HG03439 (cell line): ENCODE results near the gene ENAH.

Experiments
- ATAC-seq: cut with Tn5 transposase; IDR thresholded peaks from one replicate; pipeline ENCODE4 v1.9.1; 2021; ENCODE audit warnings: mild to moderate bottlenecking, moderate library complexity; ENCODE audit not compliant: unreplicated experiment

Gene ENAH

GRCh38 chr1:225572422-225572821 is 80.5 kb downstream of the ENAH start:
- no peak for ATAC-seq

GRCh38 chr1:225567789-225568188 is 85.1 kb downstream of the ENAH start:
- ATAC-seq, result no peak

GRCh38 chr1:225565847-225566246 is 87.1 kb downstream of the ENAH start:
- ATAC-seq, result no peak

- ATAC-seq, result no peak
These were observed 91.2 kb downstream of the ENAH start for GRCh38 chr1:225561675-225562074.

DNA sequence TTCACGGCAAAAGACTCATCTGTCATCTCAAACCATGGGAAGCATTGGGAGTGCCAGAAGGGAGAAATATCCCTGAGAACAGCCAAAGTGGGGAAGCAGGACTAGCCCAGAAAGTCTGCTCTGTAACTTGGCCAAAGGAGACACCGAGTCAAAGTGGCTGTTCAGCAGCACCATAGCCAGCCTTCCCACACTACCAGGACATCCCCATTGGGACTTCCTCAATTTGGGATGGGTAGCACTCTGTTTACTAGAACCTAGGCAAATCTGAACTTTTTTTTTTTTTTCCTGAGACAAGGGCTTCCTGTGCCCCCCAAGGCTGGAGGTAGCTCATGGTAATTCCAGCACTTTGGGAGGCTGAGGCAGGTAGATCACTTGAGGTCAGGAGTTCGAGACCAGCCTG is 93.0 kb downstream of the ENAH start:
- no peak for ATAC-seq

- no peak for ATAC-seq
These were observed 93.6 kb downstream of the ENAH start for GRCh38 chr1:225559326-225559725.

GRCh38 chr1:225556694-225557093 is 96.2 kb downstream of the ENAH start:
- ATAC-seq, result no peak

GRCh38 chr1:225555821-225556220 is 97.1 kb downstream of the ENAH start:
- ATAC-seq, result no peak

DNA sequence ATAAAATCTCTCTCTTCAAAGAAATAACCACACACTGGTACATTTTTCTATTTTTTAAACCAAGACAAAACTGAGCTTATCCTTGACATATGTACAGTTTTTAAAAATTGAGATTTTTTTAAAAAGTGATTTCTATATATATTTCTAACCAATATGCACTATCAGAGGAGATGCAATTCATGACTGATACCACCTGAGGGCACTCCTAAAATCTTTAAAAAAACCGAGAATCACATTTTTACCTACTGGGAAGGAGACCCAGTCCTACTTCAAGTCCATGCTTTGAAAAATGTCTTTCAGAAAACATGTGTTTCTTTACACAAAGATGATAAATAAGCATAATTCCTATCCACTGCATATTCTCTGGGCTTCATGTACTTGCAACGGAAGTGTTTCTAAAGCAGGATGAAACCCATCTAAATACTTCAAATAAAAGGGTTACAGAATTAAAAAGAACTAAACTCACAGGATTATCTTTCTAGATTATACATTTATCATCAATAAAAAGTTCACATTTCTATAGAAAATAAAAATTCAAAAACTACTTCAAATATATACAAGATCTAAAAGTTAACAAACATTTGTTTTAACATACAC is 98.6 kb downstream of the ENAH start:
- ATAC-seq, result no peak

- ATAC-seq, result no peak
These were observed 103.1 kb downstream of the ENAH start for GRCh38 chr1:225549821-225550220.

DNA sequence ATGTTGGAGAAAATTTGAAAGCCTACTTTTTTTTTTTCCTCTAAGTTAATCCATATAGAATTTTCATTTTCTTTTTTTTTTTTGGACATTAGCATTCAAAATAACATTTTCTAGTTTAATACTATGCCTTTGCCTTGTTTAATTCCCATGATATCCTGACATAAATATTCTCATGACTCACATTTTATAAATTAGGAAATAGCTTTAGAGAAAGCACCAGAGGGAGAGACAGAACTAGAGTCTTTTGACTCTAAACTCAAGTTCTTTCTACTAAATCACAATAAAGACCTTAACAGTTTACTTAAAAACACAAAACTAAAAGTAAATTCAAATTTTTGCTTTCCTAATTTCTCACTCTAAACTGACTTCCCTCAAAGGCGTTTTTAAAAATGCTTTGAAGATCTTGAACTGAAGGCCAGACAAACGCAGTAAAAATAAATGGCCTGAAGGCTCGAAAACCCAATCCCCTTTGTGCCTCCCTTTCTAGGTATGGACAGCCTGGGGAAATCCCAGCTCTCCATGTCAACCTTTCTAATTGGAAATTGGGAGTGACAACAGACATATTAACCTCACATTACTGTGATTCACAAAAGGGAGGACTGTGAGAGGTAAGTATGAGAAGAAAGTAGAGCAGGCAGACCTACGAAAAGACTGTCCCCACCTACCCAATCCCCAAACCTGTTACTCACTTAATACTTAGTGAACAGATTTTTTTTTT is 104.6 kb downstream of the ENAH start:
- ATAC-seq, result no peak

DNA sequence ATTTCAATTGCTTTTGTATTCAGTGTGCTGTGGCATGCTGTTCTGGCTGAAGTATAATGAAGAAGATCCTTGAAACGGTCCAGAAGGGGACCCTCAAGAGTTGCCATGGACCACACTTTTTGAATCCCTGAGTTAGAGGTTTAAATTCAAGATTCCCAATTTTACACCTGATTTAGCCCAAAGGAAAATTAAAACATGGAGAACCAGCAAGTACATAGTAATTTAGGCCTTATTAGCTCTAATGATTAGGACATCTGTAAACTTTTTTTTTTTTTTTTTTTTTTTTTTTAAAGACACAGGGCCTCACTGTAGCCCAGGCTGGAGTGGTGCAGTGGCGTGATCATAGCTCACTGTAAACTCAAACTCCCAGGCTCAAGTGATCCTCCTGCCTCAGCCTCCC is 107.3 kb downstream of the ENAH start:
- ATAC-seq, result no peak

- ATAC-seq, result no peak
These were observed 108.0 kb downstream of the ENAH start for GRCh38 chr1:225544924-225545323.

DNA sequence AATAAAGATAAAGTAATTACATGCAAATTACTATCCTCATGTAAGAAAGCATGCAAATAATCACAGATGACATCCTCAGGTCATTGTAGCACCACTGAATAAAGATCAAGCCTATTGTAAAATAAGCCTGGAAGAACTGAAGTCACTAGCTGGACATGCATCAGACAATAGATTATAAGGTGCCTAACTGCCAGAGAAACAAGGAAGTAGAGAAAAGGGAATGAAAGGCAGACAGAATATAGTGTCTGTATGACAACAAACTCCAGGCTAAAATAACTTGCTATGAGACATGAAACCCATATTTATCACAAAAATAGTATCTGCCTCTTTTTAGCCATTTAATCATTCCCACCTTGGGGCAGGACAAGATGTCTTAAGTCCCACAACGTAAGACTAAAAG is 108.7 kb downstream of the ENAH start:
- no peak for ATAC-seq

- ATAC-seq, result no peak
These were observed 109.6 kb downstream of the ENAH start for GRCh38 chr1:225543350-225543749.

DNA sequence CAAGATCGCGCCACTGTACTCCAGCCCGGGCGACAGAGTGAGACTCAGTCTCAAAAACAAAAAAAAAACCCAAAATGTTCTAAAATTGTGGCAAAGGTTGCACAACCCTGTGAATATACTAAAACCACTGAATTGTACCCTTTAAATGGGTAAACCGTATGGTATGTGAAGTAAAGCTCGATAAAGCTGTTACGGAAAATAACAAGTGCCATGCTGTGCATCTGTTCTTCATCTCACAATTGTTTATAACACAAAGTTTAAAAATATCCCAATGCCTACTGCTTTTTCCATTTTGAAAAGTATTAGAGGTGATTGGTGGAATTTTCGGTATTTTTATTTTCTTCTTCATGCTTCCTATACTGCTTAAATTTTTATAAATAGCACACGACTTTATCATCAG is 111.5 kb downstream of the ENAH start:
- ATAC-seq, result no peak

DNA sequence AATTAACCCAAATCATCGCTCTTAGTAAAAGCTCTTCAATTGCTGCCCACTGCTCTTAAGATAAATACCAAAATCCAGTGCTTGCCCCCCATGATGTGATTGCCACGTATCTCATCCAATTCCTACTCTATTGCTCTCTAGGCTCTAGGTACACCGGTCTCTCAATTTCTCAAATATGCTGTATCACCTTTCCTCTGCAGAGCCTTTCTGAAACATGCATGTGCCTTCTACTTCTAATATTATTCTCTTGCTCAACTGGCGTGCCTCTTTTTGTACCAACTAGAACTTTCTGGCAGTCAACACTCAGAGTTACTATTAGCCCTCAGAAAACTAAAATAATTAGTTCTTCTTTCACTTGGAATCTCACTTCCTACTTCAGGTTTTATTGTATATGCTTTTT is 113.3 kb downstream of the ENAH start:
- no peak for ATAC-seq

DNA sequence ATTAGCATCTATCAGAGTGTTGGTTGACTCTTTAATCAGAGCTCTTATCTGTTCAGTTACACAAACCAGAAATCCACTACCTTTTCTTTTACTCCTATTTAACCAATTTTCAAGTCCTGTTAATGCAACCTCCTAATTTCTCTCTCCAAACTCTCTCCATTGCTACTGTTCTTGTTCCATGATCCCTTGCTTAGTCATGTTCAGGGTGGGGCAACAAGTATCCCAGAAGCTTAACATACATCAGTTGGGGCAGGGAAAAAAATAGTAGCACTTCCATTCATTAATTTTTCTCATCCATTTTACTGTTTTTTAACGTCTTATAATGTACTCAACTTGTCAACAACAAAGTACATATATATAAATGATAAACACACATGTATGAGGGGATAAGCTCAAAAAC is 113.9 kb downstream of the ENAH start:
- no peak for ATAC-seq

DNA sequence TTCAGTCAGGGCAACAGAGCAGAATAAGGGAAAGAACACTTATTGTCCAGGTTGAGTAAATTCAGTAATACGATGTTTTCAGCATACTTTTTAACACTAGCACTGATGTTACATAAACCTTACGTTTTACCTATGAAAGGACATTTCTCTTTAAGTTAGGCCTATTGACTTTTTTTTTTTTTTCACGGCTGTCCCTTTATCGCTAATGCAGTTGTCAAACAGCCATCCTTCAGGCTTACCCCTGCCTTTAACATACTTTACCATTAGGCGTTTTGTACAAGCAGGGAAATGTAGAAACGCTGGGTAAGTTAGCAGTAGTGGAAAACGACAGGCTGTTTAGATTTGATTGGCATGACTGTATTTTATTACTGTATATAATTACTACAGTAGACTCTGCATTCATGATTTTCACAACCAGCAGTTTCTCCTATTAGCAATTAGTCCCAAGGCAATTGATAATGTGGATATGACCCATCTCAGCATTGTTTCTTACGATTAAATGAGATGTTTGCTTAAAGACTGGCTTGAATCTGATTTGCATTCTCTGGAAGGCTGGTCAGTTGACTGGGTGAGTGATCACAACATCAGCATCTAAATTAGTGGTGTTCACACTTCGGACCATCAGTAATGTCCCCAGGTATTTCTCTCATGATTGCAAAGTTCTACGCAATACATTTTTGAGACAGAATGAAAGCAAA is 115.2 kb downstream of the ENAH start:
- no peak for ATAC-seq

DNA sequence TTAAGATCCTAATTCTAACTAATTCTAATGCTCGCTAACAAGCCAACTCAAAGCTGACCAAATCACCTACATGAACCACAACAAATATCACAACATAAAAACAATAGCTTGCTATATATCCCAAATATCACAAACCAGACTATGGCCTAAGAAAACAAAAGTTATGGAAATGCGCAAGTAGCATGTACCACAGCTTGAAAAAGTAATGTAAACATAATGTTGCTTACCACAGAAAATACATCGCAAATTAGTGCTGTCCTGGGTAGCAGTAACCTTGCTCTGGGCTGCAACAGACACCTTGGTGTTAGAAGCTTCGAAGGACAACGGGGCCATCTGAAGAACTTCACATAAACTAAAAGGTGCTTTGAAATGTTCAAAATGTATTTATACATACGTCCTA is 117.6 kb downstream of the ENAH start:
- ATAC-seq, result no peak

- no peak for ATAC-seq
These were observed 118.2 kb downstream of the ENAH start for GRCh38 chr1:225534772-225535171.

- ATAC-seq, result no peak
These were observed 118.8 kb downstream of the ENAH start for GRCh38 chr1:225534135-225534534.
